Stimulated activated CD4-positive, alpha-beta T cell treated with anti-CD3 and anti-CD28 coated beads, Interleukin-15, amount 100 ng/mL, for 24 hours (primary cell): ENCODE measurements around the gene BIK.
"Not testable (repeated sequence)": the region's sequence is repeated elsewhere in the genome, so short reads cannot be mapped to it uniquely, and the experiment has no call there.

Experiments used
- DNase-seq: peaks from one replicate; pipeline ENCODE4 v3.0.0-alpha.2; 2020

The BIK gene

GRCh38 chr22:43142880-43143562 is 32.5 kb downstream of the BIK start, which contains the start of gene MCAT:
TSS of gene MCAT (minus strand) at chr22:43143398. CDS start at chr22:43143348, 50 bp downstream.
- peak; percentile 89 for DNase-seq

DNA sequence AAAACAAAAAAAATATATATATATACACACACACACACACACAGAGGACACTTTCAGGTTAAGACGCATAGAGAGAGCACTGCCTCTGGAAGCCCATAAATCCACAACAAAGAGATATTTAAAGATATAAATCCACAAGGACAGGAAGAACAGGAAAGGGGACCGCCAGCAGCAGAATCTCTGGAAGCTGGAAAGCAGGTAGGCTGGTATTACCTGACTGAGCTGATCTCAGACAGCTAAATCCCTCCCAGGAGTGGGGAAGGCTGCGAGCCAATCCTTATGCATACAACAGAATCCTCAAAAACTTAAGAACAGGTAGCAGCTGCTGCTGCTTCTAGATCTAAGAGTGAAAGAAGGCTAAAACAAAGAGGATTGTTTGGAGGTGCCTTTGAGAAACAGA is 34.4 kb downstream of the BIK start:
- no peak for DNase-seq

GRCh38 chr22:43145371-43145770 is 34.8 kb downstream of the BIK start:
- not testable (repeated sequence) for DNase-seq

GRCh38 chr22:43146332-43146731 is 35.8 kb downstream of the BIK start:
- not testable (repeated sequence) for DNase-seq

- no peak for DNase-seq
Observed at GRCh38 chr22:43147821-43148220, 37.3 kb downstream of the BIK start.

GRCh38 chr22:43148581-43148980 is 38.0 kb downstream of the BIK start:
- no peak for DNase-seq

GRCh38 chr22:43150731-43151206 is 40.2 kb downstream of the BIK start:
- no peak for DNase-seq

- DNase-seq = peak; percentile 73
Observed at GRCh38 chr22:43151251-43152002, 40.9 kb downstream of the BIK start, which contains the start of gene TSPO. TSS of gene TSPO (plus strand) at chr22:43151559. CDS start at chr22:43159239, 7,680 bp downstream.

DNA sequence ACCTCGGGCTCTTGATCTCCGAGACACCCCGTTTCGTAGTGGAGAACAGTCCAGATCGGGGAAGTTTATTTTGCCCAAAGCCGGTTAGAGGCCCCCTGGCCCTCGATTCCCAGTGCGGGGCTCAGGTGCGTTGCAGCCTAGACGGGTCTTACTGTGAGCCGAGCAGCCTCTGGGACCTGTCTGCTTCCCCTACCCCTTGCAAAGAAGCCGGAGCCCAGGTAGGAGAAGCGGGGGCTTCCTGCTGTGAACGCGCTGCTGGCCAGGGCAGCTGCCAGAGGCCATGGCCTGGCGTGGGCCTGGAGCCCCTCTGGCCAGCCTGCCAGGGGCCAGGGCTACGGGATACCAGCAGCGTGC is 41.4 kb downstream of the BIK start:
- DNase-seq = peak; percentile 23

DNA sequence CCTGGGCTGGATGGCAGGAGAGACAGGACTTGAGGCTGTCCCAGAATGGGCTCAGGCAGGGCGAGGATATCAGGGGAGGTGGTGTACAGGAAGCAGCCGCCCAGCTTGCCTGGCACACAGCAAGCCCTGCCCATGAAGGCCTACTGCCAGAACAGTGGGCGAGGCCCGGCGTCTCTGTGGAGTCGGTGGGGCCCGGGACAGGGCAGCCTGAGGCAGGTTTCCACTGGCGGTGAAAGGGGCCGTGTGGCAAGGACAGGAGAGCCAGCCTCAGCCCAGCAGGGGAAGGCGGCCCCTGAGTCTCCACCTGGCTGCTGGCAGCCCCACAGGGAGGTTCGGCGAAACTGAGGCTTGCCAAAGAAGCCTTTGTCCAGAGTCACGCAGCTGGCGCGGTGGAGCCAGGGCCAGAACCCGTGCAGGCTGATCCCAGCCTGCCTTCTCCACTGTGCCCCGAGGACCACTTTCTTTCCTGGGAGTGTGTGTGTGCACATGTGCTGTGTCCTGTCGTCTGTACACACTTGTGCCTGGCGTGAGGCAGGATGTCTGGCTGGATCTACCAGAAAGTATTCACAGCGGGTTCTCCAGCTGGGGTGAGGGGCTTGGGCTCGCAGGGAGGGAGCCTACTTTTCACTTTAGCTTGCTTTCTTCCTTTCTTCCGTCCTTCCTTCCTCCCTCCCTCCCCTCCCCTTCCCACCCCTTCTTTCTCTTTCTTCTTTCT is 42.0 kb downstream of the BIK start:
- DNase-seq = peak; percentile 77

- DNase-seq = no peak
Observed at GRCh38 chr22:43153899-43154298, 43.3 kb downstream of the BIK start.

DNA sequence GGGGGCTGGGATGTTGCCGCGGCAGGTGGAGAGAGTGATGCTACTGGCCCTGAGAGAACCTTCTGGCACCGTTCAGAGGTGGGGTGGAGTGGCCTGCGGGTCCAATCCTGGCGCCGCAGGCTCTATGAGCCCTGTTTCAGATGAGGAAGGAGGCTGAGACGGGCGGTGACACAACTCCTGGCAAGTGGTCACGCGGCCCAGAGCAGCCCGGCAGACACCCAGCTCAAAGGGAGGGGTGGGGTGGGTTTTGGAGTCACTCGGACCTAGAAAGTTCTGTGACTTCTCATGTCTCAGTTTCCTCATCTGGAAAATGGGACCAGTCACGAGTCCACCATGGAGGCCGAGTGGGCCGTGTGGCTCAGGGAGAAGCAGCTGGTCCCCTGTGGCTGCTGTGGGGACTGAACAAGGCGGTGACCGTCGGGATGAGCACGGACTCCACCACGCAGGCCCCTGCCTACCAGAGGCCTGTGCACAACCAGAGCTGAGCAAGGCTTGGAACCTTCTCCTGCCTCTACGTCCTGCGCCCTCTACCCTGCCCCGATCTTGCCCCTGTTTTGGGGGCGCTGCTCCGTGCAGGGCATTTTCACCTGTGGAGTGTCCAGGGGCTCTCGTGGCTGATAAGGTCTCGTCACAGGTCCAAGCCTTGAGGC is 44.5 kb downstream of the BIK start:
- DNase-seq = no peak

GRCh38 chr22:43155789-43156188 is 45.2 kb downstream of the BIK start:
- no peak for DNase-seq

- DNase-seq = no peak
Observed at GRCh38 chr22:43156413-43156812, 45.9 kb downstream of the BIK start.

- DNase-seq = no peak
Observed at GRCh38 chr22:43157874-43158546, 47.5 kb downstream of the BIK start.

GRCh38 chr22:43158778-43159483 is 48.4 kb downstream of the BIK start:
- no peak for DNase-seq

DNA sequence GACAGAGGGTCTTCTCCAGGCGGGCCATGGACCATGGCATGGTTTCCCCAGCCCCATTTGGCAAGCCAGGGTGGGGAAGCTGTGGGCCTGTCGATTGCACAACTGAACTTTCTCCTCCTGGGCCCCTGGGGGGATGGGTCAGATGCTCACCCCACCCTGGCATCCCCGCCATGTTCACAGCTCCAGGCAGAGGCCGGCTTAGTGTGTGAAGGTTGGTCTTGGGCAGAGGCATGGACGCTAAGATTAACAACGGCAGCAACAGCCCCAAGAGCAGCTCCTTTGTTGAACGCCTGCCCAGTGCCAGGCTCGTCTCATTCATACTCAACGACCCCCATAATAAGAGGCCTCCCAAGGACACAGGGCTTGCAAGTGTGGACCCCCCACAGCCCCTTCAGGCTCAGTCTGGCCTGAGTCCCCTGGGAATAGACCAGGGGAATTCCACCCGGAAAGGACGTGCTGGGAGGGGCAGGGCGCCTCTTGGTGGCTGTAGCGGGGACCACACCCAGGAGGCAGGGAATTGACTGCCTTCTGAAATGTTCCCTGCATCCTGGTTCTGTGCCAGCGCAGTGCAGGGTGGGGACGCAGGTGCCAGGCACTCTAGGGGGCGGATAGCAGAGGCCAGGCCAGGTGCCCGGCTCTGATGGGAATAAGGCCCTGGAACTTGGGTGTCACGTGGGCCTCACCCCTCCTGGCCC is 49.1 kb downstream of the BIK start:
- no peak for DNase-seq

GRCh38 chr22:43160497-43161126 is 50.1 kb downstream of the BIK start:
- DNase-seq = no peak

GRCh38 chr22:43162412-43163150 is 52.0 kb downstream of the BIK start:
- DNase-seq = no peak

DNA sequence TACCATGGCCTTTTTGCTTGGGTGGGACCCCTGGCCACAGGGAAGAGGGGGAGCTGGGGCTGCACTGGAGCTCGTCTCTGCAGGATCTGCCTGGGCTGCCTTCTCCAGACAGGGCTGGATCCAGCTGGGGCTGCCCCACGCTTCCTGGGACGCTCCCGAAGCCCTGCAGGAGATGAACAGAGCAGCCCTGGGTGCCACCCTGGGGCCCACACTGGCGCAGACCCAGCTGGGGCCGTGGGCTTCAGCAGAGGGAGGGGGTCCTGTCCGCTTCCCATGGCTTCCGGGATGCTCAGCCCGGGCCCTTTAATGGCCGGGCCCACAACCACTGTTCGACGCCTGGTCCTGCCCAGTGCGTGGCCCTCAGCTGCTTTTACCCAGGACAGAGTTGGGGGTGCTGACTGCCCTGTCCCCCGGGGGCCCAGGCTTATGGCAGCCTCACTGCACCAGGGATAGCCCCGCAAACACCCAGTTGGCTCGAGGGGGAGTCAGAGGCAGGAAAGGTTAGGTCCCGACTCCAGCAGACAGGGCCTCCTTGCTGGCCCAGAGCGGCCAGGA is 52.8 kb downstream of the BIK start:
- DNase-seq = no peak
